CD4-positive, alpha-beta memory T cell (primary cell): ENCODE measurements around the gene SPATA17. TPM values are rescaled to one million over a fixed set of nuclear protein-coding genes. Genes with fewer than 3 reads are reported as not detected.

Experiments used
- CTCF ChIA-PET: fragments of 350-600 bp; sonication (Branson Sonifier 250); formaldehyde crosslinking; loops from one replicate; lab custom pipeline; 2021; ENCODE audit warnings: inconsistent platforms; ENCODE audit not compliant: partially characterized antibody; lab: Charles Lee
- POLR2A ChIA-PET: fragments of 350-600 bp; sonication (Branson Sonifier 250); formaldehyde crosslinking; loops from one replicate; lab custom pipeline; 2021; ENCODE audit not compliant: partially characterized antibody; lab: Charles Lee
- DNase-seq, 5 donors: peaks; one replicate each; pipeline versions ENCODE4 v3.0.0 to v3.0.0-alpha.2; 2020 to 2022; ENCODE audit warnings: mixed read lengths in 1 of 5
- H3K27ac ChIP-seq: one replicate; pipeline ENCODE4 v1.7.0; 2013; ENCODE audit warnings: low read depth, low read length
- H3K27me3 ChIP-seq: 2 replicates; pipeline ENCODE4 v1.7.0; 2013; ENCODE audit warnings: mild to moderate bottlenecking, low read length, moderate library complexity; ENCODE audit not compliant: insufficient read depth
- H3K36me3 ChIP-seq: 2 replicates; pipeline ENCODE4 v1.7.0; 2013; ENCODE audit warnings: mild to moderate bottlenecking, low read length, moderate library complexity; ENCODE audit not compliant: insufficient read depth
- H3K4me1 ChIP-seq: 2 replicates; pipeline ENCODE4 v1.7.0; 2013; ENCODE audit warnings: mild to moderate bottlenecking, low read length, moderate library complexity; ENCODE audit not compliant: insufficient read depth
- H3K4me3 ChIP-seq, 2 donors: one replicate each; pipeline ENCODE4 v1.7.0; 2013; ENCODE audit warnings: low read length in 2 of 2, mild to moderate bottlenecking in 1 of 2
- H3K9me3 ChIP-seq, 2 donors: one replicate each; pipeline ENCODE4 v1.7.0; 2013; ENCODE audit warnings: low read length in 2 of 2, control low read depth in 1 of 2; ENCODE audit not compliant: control insufficient read depth in 1 of 2
- H3K27ac Mint-ChIP-seq, 7 donors: one replicate each; pipeline ENCODE4 v1.8.0; 2020 to 2021; ENCODE audit warnings: mixed read lengths in 7 of 7, mild to moderate bottlenecking in 6 of 7, inconsistent platforms in 3 of 7, moderate library complexity in 3 of 7
- H3K27me3 Mint-ChIP-seq, 2 donors: one replicate each; pipeline ENCODE4 v1.8.0; 2020 to 2021; ENCODE audit warnings: mixed read lengths in 2 of 2
- H3K36me3 Mint-ChIP-seq, 2 donors: one replicate each; pipeline ENCODE4 v1.8.0; 2020 to 2021; ENCODE audit warnings: mixed read lengths in 2 of 2, inconsistent platforms in 1 of 2, mild to moderate bottlenecking in 1 of 2
- H3K4me1 Mint-ChIP-seq, 4 donors: one replicate each; pipeline ENCODE4 v1.8.0; 2020 to 2021; ENCODE audit warnings: mixed read lengths in 4 of 4, mild to moderate bottlenecking in 1 of 4
- H3K4me3 Mint-ChIP-seq, 8 donors: one replicate each; pipeline ENCODE4 v1.8.0; 2020 to 2021; ENCODE audit warnings: mixed read lengths in 8 of 8, mild to moderate bottlenecking in 7 of 8, moderate library complexity in 6 of 8, inconsistent platforms in 3 of 8
- H3K9me3 Mint-ChIP-seq, 8 donors: one replicate each; pipeline ENCODE4 v1.8.0; 2020 to 2021; ENCODE audit warnings: mixed read lengths in 8 of 8, mild to moderate bottlenecking in 5 of 8, inconsistent platforms in 3 of 8, moderate library complexity in 1 of 8
- intact Hi-C: fragments of 100-400 bp; cut with micrococcal nuclease; formaldehyde crosslinking; loops from one replicate; pipeline ENCODE4 v1.15.1; 2023
- polyA plus RNA-seq, 2 donors: library from polyadenylated mRNA; unstranded; fragments of 300-500 nt; fragmentation: Illumina TruSeq; gene quantifications; one replicate each; pipeline ENCODE4 v1.2.3, GENCODE V29; 2021
- total RNA-seq, 2 experiments: library from RNA; stranded (reverse); gene quantifications; one replicate each; pipeline ENCODE4 v1.2.3, GENCODE V29; 2021

SPATA17 gene
- total and polyA plus RNA-seq, 4 experiments from 2014 or later: not detected

GRCh38 chr1:217888328-217888727, 257.2 kb downstream of the SPATA17 start:
- H3K36me3 Mint-ChIP-seq: no peaks in the 10 kb centered on the region
- H3K27ac Mint-ChIP-seq: no peak overlapping the region
- intact Hi-C loops: no loop called here
- DNase-seq: no peak
- Histone ChIP-seq H3K4me3 (no peak overlapping the region), H3K4me1 (no peaks in the 10 kb centered on the region), H3K36me3 (no peaks in the 10 kb centered on the region), H3K27me3 (no peaks in the 10 kb centered on the region), H3K9me3 (peaks cover 0 to 4% of the 10 kb centered on the region in 2 donors), H3K27ac (no peak overlapping the region)
- H3K4me1 Mint-ChIP-seq: no peaks in the 10 kb centered on the region
- ChIA-PET CTCF (interaction anchor here (0.5 kb wide), 1 partner anchor 15 kb away, joined by 4 read pairs; no protein-coding TSS in a partner anchor), POLR2A (no interaction called here)
- H3K27me3 Mint-ChIP-seq: no peaks in the 10 kb centered on the region
- H3K4me3 Mint-ChIP-seq: no peak overlapping the region
- H3K9me3 Mint-ChIP-seq: peaks cover 0 to 17% (median 3%) of the 10 kb centered on the region in 8 donors

GRCh38 chr1:217889401-217889800, 258.3 kb downstream of the SPATA17 start:
- H3K36me3 Mint-ChIP-seq: no peaks in the 10 kb centered on the region
- no peak for DNase-seq
- H3K4me1 Mint-ChIP-seq: no peaks in the 10 kb centered on the region
- H3K9me3 Mint-ChIP-seq: peaks cover 0 to 17% (median 3%) of the 10 kb centered on the region in 8 donors
- ChIA-PET CTCF (no interaction called here), POLR2A (no interaction called here)
- Histone ChIP-seq H3K4me3 (no peak overlapping the region), H3K27me3 (no peaks in the 10 kb centered on the region), H3K36me3 (no peaks in the 10 kb centered on the region), H3K4me1 (no peaks in the 10 kb centered on the region), H3K27ac (no peak overlapping the region), H3K9me3 (peaks cover 0 to 4% of the 10 kb centered on the region in 2 donors)
- intact Hi-C loops: no loop called here
- no peaks in the 10 kb centered on the region for H3K27me3 Mint-ChIP-seq
- no peak overlapping the region for H3K4me3 Mint-ChIP-seq
- no peak overlapping the region for H3K27ac Mint-ChIP-seq

GRCh38 chr1:217891966-217892365, 260.8 kb downstream of the SPATA17 start:
- no peaks in the 10 kb centered on the region for H3K27me3 ChIP-seq
- intact Hi-C loops: no loop called here
- POLR2A ChIA-PET: no interaction called here
- peaks cover 0 to 14% (median 3%) of the 10 kb centered on the region in 8 donors for H3K9me3 Mint-ChIP-seq
- H3K4me1 ChIP-seq: no peaks in the 10 kb centered on the region
- H3K27ac ChIP-seq: no peak overlapping the region
- H3K27ac Mint-ChIP-seq: no peak overlapping the region
- CTCF ChIA-PET: no interaction called here
- H3K4me3 Mint-ChIP-seq: no peak overlapping the region
- peaks cover 0 to under 1% of the 10 kb centered on the region in 2 donors for H3K9me3 ChIP-seq
- H3K27me3 Mint-ChIP-seq: no peaks in the 10 kb centered on the region
- no peaks in the 10 kb centered on the region for H3K36me3 ChIP-seq
- no peaks in the 10 kb centered on the region for H3K4me1 Mint-ChIP-seq
- no peaks in the 10 kb centered on the region for H3K36me3 Mint-ChIP-seq
- no peak overlapping the region for H3K4me3 ChIP-seq
- DNase-seq: no peak

- no peak for DNase-seq
- no peaks in the 10 kb centered on the region for H3K4me1 ChIP-seq
- no peak overlapping the region for H3K27ac ChIP-seq
- H3K36me3 ChIP-seq: no peaks in the 10 kb centered on the region
- Mint-ChIP-seq H3K27me3 (no peaks in the 10 kb centered on the region), H3K9me3 (peaks cover 0 to 13% (median 3%) of the 10 kb centered on the region in 8 donors), H3K27ac (no peak overlapping the region), H3K36me3 (no peaks in the 10 kb centered on the region), H3K4me3 (no peak overlapping the region), H3K4me1 (no peaks in the 10 kb centered on the region)
- intact Hi-C loops: no loop called here
- H3K9me3 ChIP-seq: no peaks in the 10 kb centered on the region
- POLR2A ChIA-PET: no interaction called here
- H3K27me3 ChIP-seq: no peaks in the 10 kb centered on the region
- H3K4me3 ChIP-seq: no peak overlapping the region
- CTCF ChIA-PET: no interaction called here
Observed at GRCh38 chr1:217892750-217893149, 261.6 kb downstream of the SPATA17 start.

- Mint-ChIP-seq H3K36me3 (no peaks in the 10 kb centered on the region), H3K4me1 (no peaks in the 10 kb centered on the region), H3K4me3 (no peak overlapping the region), H3K27me3 (no peaks in the 10 kb centered on the region), H3K9me3 (peaks cover 0 to 8% (median 4%) of the 10 kb centered on the region in 8 donors), H3K27ac (no peak overlapping the region)
- POLR2A ChIA-PET: no interaction called here
- Histone ChIP-seq H3K4me1 (no peaks in the 10 kb centered on the region), H3K36me3 (no peaks in the 10 kb centered on the region), H3K27me3 (no peaks in the 10 kb centered on the region), H3K4me3 (no peak overlapping the region), H3K27ac (no peak overlapping the region), H3K9me3 (no peaks in the 10 kb centered on the region)
- CTCF ChIA-PET: no interaction called here
- intact Hi-C loops: no loop called here
- no peak for DNase-seq
Observed at GRCh38 chr1:217895841-217896240, 264.7 kb downstream of the SPATA17 start.

GRCh38 chr1:217896490-217896889, 265.3 kb downstream of the SPATA17 start:
- ChIA-PET POLR2A (no interaction called here), CTCF (no interaction called here)
- DNase-seq: no peak
- Histone ChIP-seq H3K4me3 (no peak overlapping the region), H3K27ac (no peak overlapping the region), H3K9me3 (no peaks in the 10 kb centered on the region), H3K36me3 (no peaks in the 10 kb centered on the region), H3K4me1 (no peaks in the 10 kb centered on the region), H3K27me3 (no peaks in the 10 kb centered on the region)
- Mint-ChIP-seq H3K27me3 (no peaks in the 10 kb centered on the region), H3K4me3 (no peak overlapping the region), H3K4me1 (no peaks in the 10 kb centered on the region), H3K27ac (no peak overlapping the region), H3K36me3 (no peaks in the 10 kb centered on the region), H3K9me3 (peaks cover 0 to 4% (median 3%) of the 10 kb centered on the region in 8 donors)
- intact Hi-C loops: no loop called here

GRCh38 chr1:217897100-217897499, 266.0 kb downstream of the SPATA17 start:
- Mint-ChIP-seq H3K27me3 (no peaks in the 10 kb centered on the region), H3K9me3 (peaks cover 0 to 3% (median 3%) of the 10 kb centered on the region in 8 donors), H3K27ac (no peak overlapping the region), H3K4me1 (no peaks in the 10 kb centered on the region), H3K4me3 (no peak overlapping the region), H3K36me3 (no peaks in the 10 kb centered on the region)
- no peak for DNase-seq
- Histone ChIP-seq H3K27me3 (no peaks in the 10 kb centered on the region), H3K36me3 (no peaks in the 10 kb centered on the region), H3K4me1 (no peaks in the 10 kb centered on the region), H3K9me3 (no peaks in the 10 kb centered on the region), H3K4me3 (no peak overlapping the region), H3K27ac (no peak overlapping the region)
- ChIA-PET CTCF (no interaction called here), POLR2A (no interaction called here)
- intact Hi-C loops: no loop called here

- no peaks in the 10 kb centered on the region for H3K27me3 Mint-ChIP-seq
- H3K27ac Mint-ChIP-seq: no peak overlapping the region
- ChIA-PET POLR2A (no interaction called here), CTCF (no interaction called here)
- Histone ChIP-seq H3K27me3 (no peaks in the 10 kb centered on the region), H3K4me1 (no peaks in the 10 kb centered on the region), H3K36me3 (no peaks in the 10 kb centered on the region), H3K27ac (no peak overlapping the region), H3K4me3 (no peak overlapping the region), H3K9me3 (peaks cover 0 to under 1% of the 10 kb centered on the region in 2 donors)
- H3K9me3 Mint-ChIP-seq: peaks cover 0 to 5% (median 3%) of the 10 kb centered on the region in 8 donors
- no peaks in the 10 kb centered on the region for H3K4me1 Mint-ChIP-seq
- intact Hi-C loops: no loop called here
- DNase-seq: no peak
- H3K36me3 Mint-ChIP-seq: no peaks in the 10 kb centered on the region
- H3K4me3 Mint-ChIP-seq: no peak overlapping the region
Observed at GRCh38 chr1:217899614-217900013, 268.5 kb downstream of the SPATA17 start.
